IMR-90 (cell line): ENCODE data around the gene ATRNL1. TPM values are rescaled to one million over a fixed set of nuclear protein-coding genes. Genes with fewer than 3 reads are reported as not detected.

ENCODE experiments used
- ATAC-seq: fragments of 200-7000 bp; cut with Tn5 transposase; 2 replicates; pipeline ENCODE4 v1.9.1; 2020; ENCODE audit warnings: low read depth, mild to moderate bottlenecking, moderate library complexity
- BruUV-seq: library from RNA; stranded (reverse); fragments of 400-500 nt; replicated peaks from 2 replicates; lab custom pipeline; 2021; lab: Mats Ljungman, UMichigan
- CTCF ChIA-PET: fragments of 300-600 bp; formaldehyde crosslinking; extraction: SDS; loops from one replicate; lab custom pipeline; 2021; ENCODE audit warnings: antibody characterized with exemption; lab: Yijun Ruan, JAX
- POLR2A ChIA-PET: fragments of 300-600 bp; sonication (Branson Sonifier 250); formaldehyde crosslinking; loops from one replicate; lab custom pipeline; 2022; ENCODE audit warnings: antibody characterized with exemption; ENCODE audit not compliant: unreplicated experiment; lab: Charles Lee
- DNase-seq: peaks from one replicate; pipeline ENCODE4 v3.0.0; 2013
- H2AFZ ChIP-seq: replicated peaks from 2 replicates; pipeline ENCODE3; 2013; ENCODE audit warnings: low read length, mild to moderate bottlenecking; ENCODE audit not compliant: poor library complexity
- H2AK5ac ChIP-seq: 2 replicates; pipeline ENCODE4 v1.6.1; 2013; ENCODE audit warnings: low read depth, low read length, inconsistent platforms
- H2AK9ac ChIP-seq: replicated peaks from 2 replicates; pipeline ENCODE3; 2013; ENCODE audit warnings: mild to moderate bottlenecking, low read depth, low read length, moderate library complexity; ENCODE audit not compliant: poor library complexity
- H2BK120ac ChIP-seq: 2 replicates; pipeline ENCODE4 v1.6.1; 2013; ENCODE audit warnings: low read depth, low read length, inconsistent platforms
- H2BK15ac ChIP-seq: 3 replicates; pipeline ENCODE4 v1.6.1; 2013; ENCODE audit warnings: low read depth, low read length, inconsistent platforms
- H2BK20ac ChIP-seq: 2 replicates; pipeline ENCODE4 v1.6.1; 2013; ENCODE audit warnings: low read depth, mild to moderate bottlenecking, inconsistent platforms, low read length, moderate library complexity
- H2BK5ac ChIP-seq: 2 replicates; pipeline ENCODE4 v1.6.1; 2013; ENCODE audit warnings: mild to moderate bottlenecking, low read depth, low read length, inconsistent platforms; ENCODE audit not compliant: poor library complexity, severe bottlenecking
- H3K14ac ChIP-seq: replicated peaks from 2 replicates; pipeline ENCODE4 v1.6.1; 2013; ENCODE audit warnings: low read depth, low read length, inconsistent platforms
- H3K18ac ChIP-seq: 2 replicates; pipeline ENCODE4 v1.6.1; 2013; ENCODE audit warnings: low read depth, low read length, control low read depth
- H3K23ac ChIP-seq: 2 replicates; pipeline ENCODE4 v1.6.1; 2013; ENCODE audit warnings: low read depth, low read length, inconsistent platforms
- H3K27ac ChIP-seq: 2 replicates; pipeline ENCODE4 v1.5.1; 2013; ENCODE audit warnings: mild to moderate bottlenecking, control low read depth, low read length; ENCODE audit not compliant: insufficient read depth
- H3K27me3 ChIP-seq: 2 replicates; pipeline ENCODE4 v1.6.1; 2013; ENCODE audit warnings: low read length; ENCODE audit not compliant: control insufficient read depth, insufficient read depth
- H3K36me3 ChIP-seq: 2 replicates; pipeline ENCODE4 v1.6.1; 2013; ENCODE audit warnings: low read length, mixed read lengths; ENCODE audit not compliant: control insufficient read depth, insufficient read depth
- H3K4ac ChIP-seq: 2 replicates; pipeline ENCODE4 v1.6.1; 2013; ENCODE audit warnings: low read depth, low read length, inconsistent platforms
- H3K4me1 ChIP-seq: 2 replicates; pipeline ENCODE4 v1.6.1; 2013; ENCODE audit warnings: low read length, mixed read lengths; ENCODE audit not compliant: control insufficient read depth, insufficient read depth
- H3K4me2 ChIP-seq: 2 replicates; pipeline ENCODE4 v1.6.1; 2013; ENCODE audit warnings: low read depth, mild to moderate bottlenecking, control low read depth, low read length, moderate library complexity
- H3K4me3 ChIP-seq: 2 replicates; pipeline ENCODE4 v1.5.1; 2013; ENCODE audit warnings: low read depth, mild to moderate bottlenecking, control low read depth, low read length, moderate library complexity; ENCODE audit not compliant: insufficient read depth
- H3K56ac ChIP-seq: 2 replicates; pipeline ENCODE4 v1.6.1; 2013; ENCODE audit warnings: low read length, inconsistent platforms; ENCODE audit not compliant: insufficient read depth; ENCODE audit errors: extremely low read depth
- H3K79me1 ChIP-seq, 2 experiments: 2 replicates each; pipeline ENCODE4 v1.6.1; 2013; ENCODE audit warnings: low read length in 2 of 2, inconsistent platforms in 1 of 2, low read depth in 1 of 2
- H3K9ac ChIP-seq: 2 replicates; pipeline ENCODE4 v1.6.1; 2013; ENCODE audit warnings: low read depth, low read length, control low read depth
- H3K9me1 ChIP-seq: 2 replicates; pipeline ENCODE4 v1.6.1; 2013; ENCODE audit warnings: low read length, inconsistent platforms; ENCODE audit not compliant: insufficient read depth
- H3K9me3 ChIP-seq: 2 replicates; pipeline ENCODE4 v1.6.1; 2013; ENCODE audit warnings: low read length; ENCODE audit not compliant: control insufficient read depth, insufficient read depth
- H4K20me1 ChIP-seq: 2 replicates; pipeline ENCODE4 v1.6.1; 2013; ENCODE audit warnings: low read length, inconsistent platforms; ENCODE audit not compliant: insufficient read depth
- H4K5ac ChIP-seq: 2 replicates; pipeline ENCODE4 v1.6.1; 2013; ENCODE audit warnings: mild to moderate bottlenecking, low read depth, low read length, control low read depth
- H4K8ac ChIP-seq, 2 experiments: 2 replicates each; pipeline ENCODE4 v1.6.1; 2013; ENCODE audit warnings: low read depth in 2 of 2, low read length in 2 of 2, control low read depth in 1 of 2, inconsistent platforms in 1 of 2
- H4K91ac ChIP-seq: 2 replicates; pipeline ENCODE4 v1.6.1; 2013; ENCODE audit warnings: low read depth, low read length, inconsistent platforms; ENCODE audit not compliant: insufficient read depth
- CHD1 ChIP-seq: IDR thresholded peaks from 2 replicates; pipeline ENCODE4 v1.6.1; 2012; ENCODE audit warnings: low read depth, low read length, improper control_type of control experiment
- MAZ ChIP-seq: IDR thresholded peaks from 2 replicates; pipeline ENCODE4 v1.6.1; 2012; ENCODE audit warnings: low read depth, mild to moderate bottlenecking, low read length, improper control_type of control experiment, moderate library complexity, borderline replicate concordance
- NFE2L2 ChIP-seq: fragments of 150-350 bp; IDR thresholded peaks from 2 replicates; pipeline ENCODE4 v1.6.1; 2016; ENCODE audit warnings: low read depth, mild to moderate bottlenecking, low read length
- RCOR1 ChIP-seq: IDR thresholded peaks from 2 replicates; pipeline ENCODE4 v1.6.1; 2012; ENCODE audit warnings: mild to moderate bottlenecking, low read length, improper control_type of control experiment; ENCODE audit not compliant: insufficient replicate concordance
- SMC3 ChIP-seq: fragments of 150-350 bp; IDR thresholded peaks from 2 replicates; pipeline ENCODE4 v1.6.1; 2016; ENCODE audit warnings: low read depth, mild to moderate bottlenecking, antibody characterized with exemption, low read length, moderate library complexity
- WGBS, 2 experiments: methylation state at CpG; one replicate each; pipeline versions ENCODE4 v1.1.5 to v1.1.7; 2013; ENCODE audit warnings: missing lambda C conversion rate in 2 of 2; ENCODE audit not compliant: insufficient read length in 1 of 2; ENCODE audit errors: extremely low coverage in 2 of 2; 5-methylcytosine and 5-hydroxymethylcytosine counted together
- dilution Hi-C: fragments of 300-500 bp; cut with HindIII; formaldehyde crosslinking; loops from one replicate; pipeline ENCODE4 v1.14.3; 2018; ENCODE audit warnings: low sequenced_read_pairs; ENCODE audit not compliant: unreplicated experiment
- in situ Hi-C: fragments of 300-500 bp; cut with MboI; formaldehyde crosslinking; loops from 3 replicates; pipeline ENCODE4 v1.14.3; 2019; ENCODE audit warnings: low sequenced_read_pairs, inconsistent platforms, mixed read lengths
- intact Hi-C: fragments of 100-400 bp; cut with micrococcal nuclease; formaldehyde crosslinking; loops from 2 replicates; pipeline ENCODE4 v1.10.0; 2022
- polyA plus RNA-seq, 3 experiments: library from polyadenylated mRNA; depleted of rRNA; stranded (reverse); fragments of >200 nt; gene quantifications; 2 replicates each; pipeline ENCODE4 v1.2.3, GENCODE V29; 2012; ENCODE audit warnings: low replicate concordance in 1 of 3
- total RNA-seq: library from RNA; depleted of rRNA; stranded (reverse); fragments of >200 nt; gene quantifications from 2 replicates; pipeline ENCODE4 v1.2.3, GENCODE V29; 2012
- TF ChIP-seq, protein P1 (sequence below): fragments of 150-350 bp; IDR thresholded peaks from 2 replicates; pipeline ENCODE4 v1.6.1; 2016; ENCODE audit warnings: low read depth, mild to moderate bottlenecking, low read length, moderate library complexity, borderline replicate concordance
- TF ChIP-seq, protein P2 (sequence below): fragments of 150-350 bp; IDR thresholded peaks from 2 replicates; pipeline ENCODE4 v1.6.1; 2017; ENCODE audit warnings: mild to moderate bottlenecking, antibody characterized with exemption, low read length, low read depth

Gene ATRNL1
- total and polyA plus RNA-seq, 2 of the 4 experiments (the other 2 are of a cell fraction) = 0.18 to 0.19 TPM

DNA sequence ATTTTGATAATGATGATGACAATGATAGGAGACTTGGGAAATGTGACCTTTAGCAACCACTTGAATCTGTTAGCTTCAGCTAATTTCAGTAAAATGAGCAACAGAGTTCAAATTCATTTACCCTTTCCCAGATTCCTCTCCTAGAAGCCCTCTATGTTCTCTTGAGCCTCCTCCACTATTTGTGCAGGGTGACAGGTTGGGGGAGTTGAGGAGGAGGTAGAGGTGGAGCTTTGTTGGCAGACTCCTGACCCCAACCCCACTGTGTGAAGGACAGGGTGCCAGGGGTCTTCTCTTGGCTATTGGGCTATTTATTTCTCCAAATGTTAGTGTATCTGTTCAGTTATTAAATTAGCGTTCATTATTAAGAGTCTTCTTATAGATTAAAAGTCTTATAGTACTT is 757.5 kb downstream of the ATRNL1 start:
- Histone ChIP-seq H4K8ac (no peak overlapping the region), H2AK9ac (no peak overlapping the region), H3K9ac (no peak overlapping the region), H4K5ac (no peak overlapping the region), H2BK120ac (no peak overlapping the region), H2AK5ac (no peak overlapping the region), H3K9me3 (no peaks in the 10 kb centered on the region), H3K36me3 (no peaks in the 10 kb centered on the region), H3K79me1 (no peaks in the 10 kb centered on the region), H3K4me1 (peaks cover 2% of the 10 kb centered on the region), H3K18ac (no peak overlapping the region), H3K9me1 (peaks cover 2% of the 10 kb centered on the region; the same call in 1 of the 2 replicates), H2BK20ac (no peak overlapping the region), H3K27ac (no peak overlapping the region), H3K14ac (no peak overlapping the region), H2BK5ac (no peak overlapping the region), H3K4me3 (no peak overlapping the region), H4K20me1 (no peaks in the 10 kb centered on the region), H3K4ac (no peak overlapping the region), H2BK15ac (no peak overlapping the region), H4K91ac (no peak overlapping the region), H3K56ac (no peak overlapping the region), H2AFZ (no peak overlapping the region), H3K23ac (no peak overlapping the region), H3K4me2 (no peak overlapping the region), H3K27me3 (no peaks in the 10 kb centered on the region)
- intact Hi-C loops (no loop called here), in situ Hi-C loops (no loop called here), dilution Hi-C loops (no loop called here)
- BruUV-seq = no TSS peak
- ChIA-PET POLR2A (interaction anchor here (0.7 kb wide), 1 partner anchor 29 kb away, joined by 5 read pairs; no protein-coding TSS in a partner anchor), CTCF (no interaction called here)
- ATAC-seq (no peak), DNase-seq (no peak)
- WGBS, 2 experiments = no CpG with 5 or more reads among the region's 1 CpG
- TF ChIP-seq SMC3 = no peak
- TF ChIP-seq CHD1 = no peak
- no peak for TF ChIP-seq NFE2L2
- TF ChIP-seq, protein P1, sequence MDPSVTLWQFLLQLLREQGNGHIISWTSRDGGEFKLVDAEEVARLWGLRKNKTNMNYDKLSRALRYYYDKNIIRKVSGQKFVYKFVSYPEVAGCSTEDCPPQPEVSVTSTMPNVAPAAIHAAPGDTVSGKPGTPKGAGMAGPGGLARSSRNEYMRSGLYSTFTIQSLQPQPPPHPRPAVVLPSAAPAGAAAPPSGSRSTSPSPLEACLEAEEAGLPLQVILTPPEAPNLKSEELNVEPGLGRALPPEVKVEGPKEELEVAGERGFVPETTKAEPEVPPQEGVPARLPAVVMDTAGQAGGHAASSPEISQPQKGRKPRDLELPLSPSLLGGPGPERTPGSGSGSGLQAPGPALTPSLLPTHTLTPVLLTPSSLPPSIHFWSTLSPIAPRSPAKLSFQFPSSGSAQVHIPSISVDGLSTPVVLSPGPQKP = no peak
- TF ChIP-seq MAZ = no peak
- TF ChIP-seq, protein P2, sequence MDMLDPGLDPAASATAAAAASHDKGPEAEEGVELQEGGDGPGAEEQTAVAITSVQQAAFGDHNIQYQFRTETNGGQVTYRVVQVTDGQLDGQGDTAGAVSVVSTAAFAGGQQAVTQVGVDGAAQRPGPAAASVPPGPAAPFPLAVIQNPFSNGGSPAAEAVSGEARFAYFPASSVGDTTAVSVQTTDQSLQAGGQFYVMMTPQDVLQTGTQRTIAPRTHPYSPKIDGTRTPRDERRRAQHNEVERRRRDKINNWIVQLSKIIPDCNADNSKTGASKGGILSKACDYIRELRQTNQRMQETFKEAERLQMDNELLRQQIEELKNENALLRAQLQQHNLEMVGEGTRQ = no peak
- TF ChIP-seq RCOR1 = no peak
